ENCODE measurements around the gene ARL6IP4.

Gene ARL6IP4

DNA sequence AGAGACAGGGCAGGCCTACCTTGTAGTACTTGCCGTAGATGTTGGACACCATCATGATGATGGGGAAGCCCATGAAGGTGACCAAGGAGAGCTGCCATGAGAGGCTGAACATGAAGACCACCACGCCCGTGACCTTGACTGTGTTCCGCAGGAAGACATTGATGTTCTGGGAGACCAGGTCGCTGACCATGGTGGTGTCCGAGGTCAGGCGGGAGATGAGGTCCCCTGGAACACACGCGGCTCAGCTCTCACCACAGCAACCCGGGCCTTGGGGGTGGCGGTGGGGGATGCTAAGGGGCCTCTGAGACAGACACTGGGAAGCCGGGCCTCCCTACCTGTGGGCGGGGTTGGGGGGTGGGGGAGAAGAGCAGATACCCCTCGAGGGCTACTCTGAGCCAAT lies 31.9 kb upstream of the ARL6IP4 start:
- no peak for TF ChIP-seq POLR2AphosphoS5 (IDR thresholded peaks at IDR 0.05; ENCODE audit: low read depth)
- no peak for TF ChIP-seq REST (IDR thresholded peaks at IDR 0.05; ENCODE audit: insufficient replicate concordance, low read depth)
- TF ChIP-seq, protein P1, sequence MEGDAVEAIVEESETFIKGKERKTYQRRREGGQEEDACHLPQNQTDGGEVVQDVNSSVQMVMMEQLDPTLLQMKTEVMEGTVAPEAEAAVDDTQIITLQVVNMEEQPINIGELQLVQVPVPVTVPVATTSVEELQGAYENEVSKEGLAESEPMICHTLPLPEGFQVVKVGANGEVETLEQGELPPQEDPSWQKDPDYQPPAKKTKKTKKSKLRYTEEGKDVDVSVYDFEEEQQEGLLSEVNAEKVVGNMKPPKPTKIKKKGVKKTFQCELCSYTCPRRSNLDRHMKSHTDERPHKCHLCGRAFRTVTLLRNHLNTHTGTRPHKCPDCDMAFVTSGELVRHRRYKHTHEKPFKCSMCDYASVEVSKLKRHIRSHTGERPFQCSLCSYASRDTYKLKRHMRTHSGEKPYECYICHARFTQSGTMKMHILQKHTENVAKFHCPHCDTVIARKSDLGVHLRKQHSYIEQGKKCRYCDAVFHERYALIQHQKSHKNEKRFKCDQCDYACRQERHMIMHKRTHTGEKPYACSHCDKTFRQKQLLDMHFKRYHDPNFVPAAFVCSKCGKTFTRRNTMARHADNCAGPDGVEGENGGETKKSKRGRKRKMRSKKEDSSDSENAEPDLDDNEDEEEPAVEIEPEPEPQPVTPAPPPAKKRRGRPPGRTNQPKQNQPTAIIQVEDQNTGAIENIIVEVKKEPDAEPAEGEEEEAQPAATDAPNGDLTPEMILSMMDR (IDR thresholded peaks at IDR 0.05; ENCODE audit: insufficient read depth, low read length), result no peak
- TF ChIP-seq GABPA (IDR thresholded peaks at IDR 0.05; ENCODE audit: low read depth), result no peak
- TF ChIP-seq SPI1 (IDR thresholded peaks at IDR 0.05; ENCODE audit: borderline replicate concordance, low read depth), result no peak
- Histone ChIP-seq H3K27me3 (ENCODE audit: insufficient read depth, poor library complexity, severe bottlenecking) (no peaks in the 10 kb centered on the region), H3K4me3 (replicated peaks; ENCODE audit: insufficient read depth, low read length) (no peak overlapping the region), H3K27ac (replicated peaks) (no peak overlapping the region)
- no peak for DNase-seq (ENCODE audit: low read depth in 1 of 2, low spot score in 1 of 2)

DNA sequence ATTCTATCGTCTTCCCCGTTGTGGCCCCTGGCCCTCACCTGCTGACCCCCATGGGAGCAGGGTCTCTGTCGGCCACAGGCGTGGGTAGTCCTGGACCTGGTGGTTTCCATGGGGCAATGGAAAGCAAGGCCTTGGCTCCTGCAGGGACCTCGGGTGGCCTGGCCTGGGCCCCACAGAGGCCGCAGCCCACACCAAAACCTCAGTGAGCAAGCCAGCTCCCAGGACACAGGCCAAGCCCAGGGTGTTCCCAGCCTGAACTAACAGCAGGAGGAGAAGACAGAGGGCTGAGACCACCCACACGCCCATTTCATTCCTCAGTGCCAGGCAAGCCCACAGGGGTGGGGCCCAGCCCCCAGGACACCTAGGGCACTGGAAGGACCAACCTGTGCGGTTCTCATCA lies 31.1 kb upstream of the ARL6IP4 start:
- no peak for DNase-seq (ENCODE audit: low read depth in 1 of 2, low spot score in 1 of 2)
- no peaks in the 10 kb centered on the region for H3K27me3 ChIP-seq (ENCODE audit: insufficient read depth, poor library complexity, severe bottlenecking)
- H3K27ac ChIP-seq (replicated peaks), result no peak overlapping the region
- TF ChIP-seq GABPA (IDR thresholded peaks at IDR 0.05; ENCODE audit: low read depth), result no peak
- no peak for TF ChIP-seq SPI1 (IDR thresholded peaks at IDR 0.05; ENCODE audit: borderline replicate concordance, low read depth)
- TF ChIP-seq POLR2AphosphoS5 (IDR thresholded peaks at IDR 0.05; ENCODE audit: low read depth), result no peak
- TF ChIP-seq, protein P1 (IDR thresholded peaks at IDR 0.05; ENCODE audit: insufficient read depth, low read length), result no peak
- TF ChIP-seq REST (IDR thresholded peaks at IDR 0.05; ENCODE audit: insufficient replicate concordance, low read depth), result no peak
- H3K4me3 ChIP-seq (replicated peaks; ENCODE audit: insufficient read depth, low read length), result no peak overlapping the region

GRCh38 chr12:122949816-122950675 lies 30.4 kb upstream of the ARL6IP4 start:
- H3K27me3 ChIP-seq (ENCODE audit: insufficient read depth, poor library complexity, severe bottlenecking), result no peaks in the 10 kb centered on the region
- no peak for DNase-seq (ENCODE audit: low read depth in 1 of 2, low spot score in 1 of 2)
- no peak overlapping the region for H3K27ac ChIP-seq (replicated peaks)
- no peak for TF ChIP-seq POLR2AphosphoS5 (IDR thresholded peaks at IDR 0.05; ENCODE audit: low read depth)
- no peak for TF ChIP-seq SPI1 (IDR thresholded peaks at IDR 0.05; ENCODE audit: borderline replicate concordance, low read depth)
- no peak for TF ChIP-seq REST (IDR thresholded peaks at IDR 0.05; ENCODE audit: insufficient replicate concordance, low read depth)
- TF ChIP-seq, protein P1 (IDR thresholded peaks at IDR 0.05; ENCODE audit: insufficient read depth, low read length), result no peak
- TF ChIP-seq GABPA (IDR thresholded peaks at IDR 0.05; ENCODE audit: low read depth), result no peak
- no peak overlapping the region for H3K4me3 ChIP-seq (replicated peaks; ENCODE audit: insufficient read depth, low read length)
